Neutrophil (primary cell): ENCODE results near the gene PTEN.

Experiments used
- H3K27ac ChIP-seq: fragments of 200-600 bp; sonication (generic); 2 replicates; pipeline ENCODE4 v1.5.1; 2016; ENCODE audit warnings: mild to moderate bottlenecking, moderate library complexity
- H3K27me3 ChIP-seq: fragments of 200-600 bp; sonication (generic); 2 replicates; pipeline ENCODE4 v1.6.0; 2016; ENCODE audit warnings: mild to moderate bottlenecking
- H3K36me3 ChIP-seq: fragments of 200-600 bp; sonication (generic); 2 replicates; pipeline ENCODE4 v1.5.1; 2017
- H3K4me1 ChIP-seq, 2 experiments: fragments of 200-600 bp in 1 of 2; sonication (generic) in 1 of 2; 1 replicate in 1 of 2; 2 replicates in 1 of 2; pipeline versions ENCODE4 v1.5.1 to v1.6.1; 2013 to 2016; ENCODE audit warnings: low read depth in 1 of 2, low read length in 1 of 2, mild to moderate bottlenecking in 1 of 2, moderate library complexity in 1 of 2; ENCODE audit not compliant: control insufficient read depth in 1 of 2, insufficient read depth in 1 of 2
- H3K4me3 ChIP-seq, 2 experiments: fragments of 200-600 bp in 1 of 2; sonication (generic) in 1 of 2; 1 replicate in 1 of 2; 2 replicates in 1 of 2; pipeline ENCODE4 v1.5.1; 2013 to 2016; ENCODE audit warnings: low read depth in 1 of 2, low read length in 1 of 2, mild to moderate bottlenecking in 1 of 2, moderate library complexity in 1 of 2
- H3K9me3 ChIP-seq: fragments of 200-600 bp; sonication (generic); 2 replicates; pipeline ENCODE4 v1.5.1; 2016
- CTCF ChIP-seq: fragments of 200-600 bp; sonication (generic); IDR thresholded peaks from 2 replicates; pipeline ENCODE4 v1.5.1; 2016; ENCODE audit warnings: antibody characterized with exemption

PTEN gene

DNA sequence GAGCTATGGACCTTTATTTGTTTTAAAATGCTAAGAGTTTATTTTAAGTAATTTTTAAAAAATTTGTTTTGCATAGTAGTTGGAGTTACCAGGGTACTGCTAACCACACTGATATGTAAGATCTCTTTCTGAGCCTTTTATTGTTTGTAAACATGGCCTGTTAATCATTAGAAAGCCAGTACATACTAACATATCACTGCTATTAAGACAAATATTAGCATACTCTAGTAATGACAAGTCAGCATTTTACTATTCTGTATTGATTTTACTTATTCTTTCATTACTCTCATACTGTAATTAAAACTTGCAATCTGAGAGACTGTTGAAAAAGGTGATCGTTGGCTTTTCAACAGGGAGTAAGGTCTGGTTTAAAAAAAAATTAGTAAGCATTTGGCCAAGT lies 66.7 kb downstream of the PTEN start:
- Histone ChIP-seq H3K4me1 (peaks cover 29 to 48% of the 10 kb centered on the region in 2 experiments), H3K27me3 (no peaks in the 10 kb centered on the region), H3K4me3 (no peak overlapping the region), H3K9me3 (no peaks in the 10 kb centered on the region), H3K27ac (peak overlapping the region; percentile 60), H3K36me3 (peaks cover 56% of the 10 kb centered on the region)
- no peak for TF ChIP-seq CTCF

DNA sequence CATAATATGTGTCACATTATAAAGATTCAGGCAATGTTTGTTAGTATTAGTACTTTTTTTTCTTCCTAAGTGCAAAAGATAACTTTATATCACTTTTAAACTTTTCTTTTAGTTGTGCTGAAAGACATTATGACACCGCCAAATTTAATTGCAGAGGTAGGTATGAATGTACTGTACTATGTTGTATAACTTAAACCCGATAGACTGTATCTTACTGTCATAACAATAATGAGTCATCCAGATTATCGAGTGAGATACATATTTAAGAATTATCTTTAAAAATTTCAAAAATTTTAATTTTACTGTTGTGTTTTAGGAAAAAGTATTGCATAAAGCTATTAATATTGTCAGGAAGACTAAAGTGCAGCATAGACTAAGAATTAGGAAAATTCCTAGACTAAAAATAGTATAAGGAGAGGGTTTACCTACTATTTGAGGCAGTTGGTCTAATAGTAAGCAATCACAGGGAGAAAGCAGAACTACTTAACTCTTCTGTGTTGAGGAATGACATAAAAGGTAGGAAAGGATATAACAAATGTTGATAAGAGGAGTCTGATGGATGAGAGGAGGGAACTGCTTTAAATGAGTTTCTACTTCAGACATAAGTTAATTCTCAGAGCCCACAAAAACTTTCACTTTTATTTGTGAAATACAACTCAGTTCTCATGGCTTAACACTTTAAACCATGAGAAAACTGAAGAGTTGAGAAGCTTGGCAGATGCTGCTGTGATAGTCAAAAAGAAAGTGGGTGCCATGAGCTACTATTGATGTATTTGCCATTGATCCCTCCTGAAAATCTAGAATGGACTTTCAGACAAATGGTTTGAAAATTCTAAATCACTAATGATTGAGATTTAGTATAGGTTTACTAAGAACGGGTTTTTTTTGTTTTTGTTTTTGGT lies 67.8 kb downstream of the PTEN start:
- peak overlapping the region; percentile 60 for H3K27ac ChIP-seq
- H3K4me3 ChIP-seq = no peak overlapping the region
- peaks cover 29 to 39% of the 10 kb centered on the region in 2 experiments for H3K4me1 ChIP-seq
- TF ChIP-seq CTCF = no peak
- H3K36me3 ChIP-seq = peaks cover 57% of the 10 kb centered on the region
- H3K9me3 ChIP-seq = no peaks in the 10 kb centered on the region
- no peaks in the 10 kb centered on the region for H3K27me3 ChIP-seq

DNA sequence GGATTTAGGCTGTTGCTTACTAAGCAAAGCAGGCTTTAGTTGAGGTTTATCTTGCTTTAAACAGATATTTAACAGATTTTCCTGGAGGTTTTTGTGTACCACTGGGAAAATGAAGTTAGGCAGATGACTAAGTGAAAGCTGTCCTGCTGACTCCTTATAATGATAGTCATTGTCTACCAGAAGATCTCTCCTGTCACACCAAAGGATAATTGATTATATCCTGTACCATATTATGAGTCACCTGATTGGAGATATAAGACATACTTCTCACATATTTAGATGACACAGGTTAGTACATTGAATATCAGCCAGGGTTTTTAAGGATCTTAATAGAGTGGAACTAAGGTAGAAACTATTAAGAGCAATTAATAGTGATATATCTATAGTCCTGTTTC lies 68.4 kb downstream of the PTEN start:
- Histone ChIP-seq H3K27ac (peak overlapping the region; percentile 60), H3K4me1 (peaks cover 24 to 32% of the 10 kb centered on the region in 2 experiments), H3K9me3 (no peaks in the 10 kb centered on the region), H3K27me3 (no peaks in the 10 kb centered on the region), H3K4me3 (no peak overlapping the region), H3K36me3 (peaks cover 57% of the 10 kb centered on the region)
- no peak for TF ChIP-seq CTCF

- Histone ChIP-seq H3K4me3 (no peak overlapping the region), H3K9me3 (no peaks in the 10 kb centered on the region), H3K4me1 (peaks cover 0 to 4% of the 10 kb centered on the region in 2 experiments), H3K27me3 (no peaks in the 10 kb centered on the region), H3K36me3 (peaks cover 67% of the 10 kb centered on the region), H3K27ac (peak overlapping the region; percentile 48)
- no peak for TF ChIP-seq CTCF
Observed at GRCh38 chr10:87935290-87936141, 72.1 kb downstream of the PTEN start.

- Histone ChIP-seq H3K4me3 (no peak overlapping the region), H3K36me3 (peaks cover 53% of the 10 kb centered on the region), H3K4me1 (peaks cover 7 to 10% of the 10 kb centered on the region in 2 experiments), H3K9me3 (no peaks in the 10 kb centered on the region), H3K27ac (no peak overlapping the region), H3K27me3 (no peaks in the 10 kb centered on the region)
- TF ChIP-seq CTCF = no peak
Observed at GRCh38 chr10:87940210-87940609, 76.8 kb downstream of the PTEN start.
